CD8-positive, alpha-beta memory T cell (primary cell): Measurements from ENCODE around the gene RAI1. TPM values are rescaled to one million over a fixed set of nuclear protein-coding genes. Genes with fewer than 3 reads are reported as not detected.
A peak's percentile ranks its signal among the peaks of the same experiment; 100 is the strongest.

ENCODE experiments used
- CTCF ChIA-PET: fragments of 350-600 bp; sonication (Branson Sonifier 250); formaldehyde crosslinking; loops from one replicate; lab custom pipeline; 2021; ENCODE audit warnings: antibody characterized with exemption; lab: Charles Lee
- POLR2A ChIA-PET: fragments of 350-600 bp; sonication (Branson Sonifier 250); formaldehyde crosslinking; loops from one replicate; lab custom pipeline; 2021; ENCODE audit warnings: antibody characterized with exemption; lab: Charles Lee
- DNase-seq, 5 donors: peaks; one replicate each; pipeline versions ENCODE4 v3.0.0 to v3.0.0-alpha.2; 2020 to 2022; ENCODE audit warnings: mixed read lengths in 1 of 5
- H3K27ac ChIP-seq: one replicate; pipeline ENCODE4 v1.7.0; 2013; ENCODE audit warnings: low read depth, mild to moderate bottlenecking, low read length, moderate library complexity
- H3K27me3 ChIP-seq: 2 replicates; pipeline ENCODE4 v1.7.0; 2013; ENCODE audit warnings: low read length, mild to moderate bottlenecking; ENCODE audit not compliant: insufficient read depth, poor library complexity, severe bottlenecking
- H3K36me3 ChIP-seq: 2 replicates; pipeline ENCODE4 v1.7.0; 2013; ENCODE audit warnings: mild to moderate bottlenecking, low read length, moderate library complexity; ENCODE audit not compliant: insufficient read depth
- H3K4me1 ChIP-seq: 2 replicates; pipeline ENCODE4 v1.7.0; 2013; ENCODE audit warnings: mild to moderate bottlenecking, low read length, moderate library complexity; ENCODE audit not compliant: insufficient read depth
- H3K4me3 ChIP-seq: 2 replicates; pipeline ENCODE4 v1.7.0; 2013; ENCODE audit warnings: mild to moderate bottlenecking, low read length
- H3K9me3 ChIP-seq: 2 replicates; pipeline ENCODE4 v1.7.0; 2013; ENCODE audit warnings: mild to moderate bottlenecking, low read length
- H3K27ac Mint-ChIP-seq, 8 donors: one replicate each; pipeline ENCODE4 v1.8.0; 2020 to 2021; ENCODE audit warnings: mixed read lengths in 8 of 8, mild to moderate bottlenecking in 6 of 8, inconsistent platforms in 3 of 8, moderate library complexity in 3 of 8
- H3K27me3 Mint-ChIP-seq, 2 donors: one replicate each; pipeline ENCODE4 v1.8.0; 2020 to 2021; ENCODE audit warnings: mixed read lengths in 2 of 2, mild to moderate bottlenecking in 1 of 2, moderate library complexity in 1 of 2
- H3K36me3 Mint-ChIP-seq, 3 donors: one replicate each; pipeline ENCODE4 v1.8.0; 2020 to 2021; ENCODE audit warnings: mixed read lengths in 3 of 3, inconsistent platforms in 1 of 3, mild to moderate bottlenecking in 1 of 3
- H3K4me1 Mint-ChIP-seq, 3 donors: one replicate each; pipeline ENCODE4 v1.8.0; 2020 to 2021; ENCODE audit warnings: mixed read lengths in 3 of 3, inconsistent platforms in 1 of 3, mild to moderate bottlenecking in 1 of 3
- H3K4me3 Mint-ChIP-seq, 7 donors: one replicate each; pipeline ENCODE4 v1.8.0; 2020 to 2021; ENCODE audit warnings: mixed read lengths in 7 of 7, mild to moderate bottlenecking in 6 of 7, moderate library complexity in 4 of 7, inconsistent platforms in 2 of 7
- H3K9me3 Mint-ChIP-seq, 5 donors: one replicate each; pipeline ENCODE4 v1.8.0; 2020 to 2022; ENCODE audit warnings: mixed read lengths in 5 of 5, mild to moderate bottlenecking in 3 of 5, moderate library complexity in 2 of 5, inconsistent platforms in 1 of 5
- polyA plus RNA-seq: library from polyadenylated mRNA; unstranded; fragments of 300-500 nt; fragmentation: Illumina TruSeq; gene quantifications from one replicate; pipeline ENCODE4 v1.2.3, GENCODE V29; 2021
- total RNA-seq, 2 experiments: library from RNA; stranded (reverse); gene quantifications; one replicate each; pipeline ENCODE4 v1.2.3, GENCODE V29; 2021

The RAI1 gene
- total and polyA plus RNA-seq, 3 experiments from 2014 or later = 5.6 to 20.2 (median 19.7) TPM

DNA sequence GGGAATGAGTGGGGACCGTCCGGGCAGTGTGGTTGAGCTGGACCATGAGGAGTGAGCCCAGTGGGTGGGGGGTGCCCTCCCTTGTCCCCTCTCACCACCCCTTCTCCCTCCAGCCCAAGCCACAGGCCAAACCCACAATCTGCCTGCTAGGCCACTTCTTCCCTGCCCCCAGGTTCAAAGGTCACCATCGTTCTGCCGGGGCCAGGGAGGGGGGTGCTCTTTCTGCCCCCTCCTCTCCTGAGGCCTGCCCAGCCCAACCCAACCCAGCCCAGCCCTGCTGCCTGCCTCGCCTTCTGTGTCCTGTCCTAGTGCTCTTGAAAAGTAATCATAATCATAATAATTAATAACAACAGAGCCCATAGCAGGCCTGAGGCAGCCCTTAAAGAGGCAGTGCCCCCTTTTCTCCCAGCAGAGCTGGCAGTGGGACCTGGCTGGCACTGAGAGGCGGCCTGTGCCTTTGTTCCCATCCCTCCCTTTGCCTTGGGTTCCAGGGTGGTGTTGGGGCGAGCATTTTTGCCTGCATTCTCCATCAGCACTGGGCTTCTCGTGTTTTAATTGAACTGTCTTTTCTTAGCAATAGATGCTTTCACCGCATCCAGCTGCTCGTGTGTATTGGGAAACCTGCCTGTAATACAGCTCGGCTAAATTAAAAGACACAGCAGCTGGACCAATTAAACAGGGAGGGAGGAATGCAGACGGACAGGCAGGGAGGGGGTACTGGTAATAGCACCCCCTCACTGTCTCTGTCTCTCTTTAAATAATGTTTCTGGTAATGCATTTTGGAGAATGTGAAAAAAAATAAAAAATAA lies 108.8 kb downstream of the RAI1 start:
- Histone ChIP-seq H3K9me3 (no peaks in the 10 kb centered on the region), H3K27me3 (no peaks in the 10 kb centered on the region), H3K36me3 (no peaks in the 10 kb centered on the region), H3K4me1 (peaks cover 24% of the 10 kb centered on the region), H3K4me3 (no peak overlapping the region), H3K27ac (no peak overlapping the region)
- H3K4me3 Mint-ChIP-seq = no peak overlapping the region
- no peaks in the 10 kb centered on the region for H3K9me3 Mint-ChIP-seq
- ChIA-PET CTCF (interaction anchor here (1.1 to 1.9 kb wide), 2 partner anchors 22 to 77 kb away, joined by 3 to 9 read pairs; no protein-coding TSS in a partner anchor), POLR2A (no interaction called here)
- peaks cover 18 to 32% (median 21%) of the 10 kb centered on the region in 3 donors for H3K4me1 Mint-ChIP-seq
- peaks cover 0 to 3% of the 10 kb centered on the region in 2 donors for H3K27me3 Mint-ChIP-seq
- H3K36me3 Mint-ChIP-seq = peaks cover 0 to 8% (median 4%) of the 10 kb centered on the region in 3 donors
- peak overlapping the region in 4 of 8 donors; percentile 38 to 79 (median 61) for H3K27ac Mint-ChIP-seq
- no peak for DNase-seq

DNA sequence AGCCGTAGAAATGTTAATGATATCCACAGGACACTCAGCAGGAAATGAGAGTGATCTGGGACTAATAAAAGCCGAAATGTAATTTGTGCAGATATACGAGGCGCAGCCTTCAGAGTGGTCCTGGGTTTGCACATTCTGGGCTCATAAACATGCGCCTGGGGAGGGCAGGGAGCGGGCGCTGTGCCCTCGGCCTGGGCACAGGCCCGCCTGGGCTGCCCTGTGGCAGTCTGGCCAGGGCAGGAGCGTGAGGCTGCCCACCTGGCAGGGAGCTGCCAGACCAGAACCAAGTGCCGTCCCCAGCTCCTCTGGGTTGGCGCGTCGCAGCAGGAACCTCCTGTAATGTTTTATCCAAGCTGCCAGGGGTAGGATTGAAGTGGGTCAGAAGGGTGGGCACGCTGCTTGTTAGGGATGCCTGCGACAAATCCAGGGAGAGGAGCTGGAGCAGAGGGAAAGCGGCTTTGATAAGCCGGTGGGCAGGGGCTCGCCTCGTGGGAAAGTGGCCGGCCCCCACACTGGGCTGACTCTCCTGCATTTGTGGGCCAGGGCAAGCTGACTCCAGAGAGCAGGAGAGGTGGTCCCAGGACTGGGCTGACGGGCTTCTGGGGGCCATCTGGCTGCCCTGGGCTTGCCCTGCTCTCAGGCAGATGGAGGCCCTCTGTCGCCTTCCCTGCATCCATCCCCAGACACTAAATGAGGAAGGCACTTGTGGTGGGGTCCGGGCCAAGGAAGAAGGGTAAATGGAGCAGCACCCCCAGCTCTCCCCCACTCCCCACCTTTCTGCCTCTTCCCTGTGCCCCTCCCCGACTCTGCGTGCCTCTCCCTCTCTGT lies 109.6 kb downstream of the RAI1 start:
- POLR2A ChIA-PET = no interaction called here

DNA sequence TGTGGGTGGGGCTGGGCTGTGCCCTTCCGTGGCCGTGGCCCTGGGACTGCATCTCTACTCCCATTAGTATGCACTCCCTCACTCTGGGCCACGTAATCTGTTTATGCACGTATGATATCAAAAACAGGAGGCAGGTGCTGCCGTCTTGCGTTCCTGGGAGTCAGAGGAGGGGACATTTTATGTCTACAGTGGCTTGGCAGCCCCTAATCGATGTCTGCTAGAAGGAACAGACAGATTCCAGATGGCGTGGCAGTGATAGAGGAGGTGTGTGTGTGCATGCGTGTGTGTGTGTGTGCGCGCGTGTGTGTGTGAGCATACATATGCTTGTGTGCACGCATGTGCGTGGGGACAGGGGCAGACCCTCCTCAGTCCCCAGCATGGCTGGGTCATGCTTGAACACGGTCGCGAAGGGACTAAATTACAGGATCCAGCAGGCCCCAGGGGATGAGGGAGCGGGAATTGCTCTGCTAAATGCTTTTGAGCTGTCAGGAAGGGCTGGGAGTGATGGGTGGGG lies 110.8 kb downstream of the RAI1 start:
- H3K36me3 Mint-ChIP-seq = peaks cover 0 to 16% (median 4%) of the 10 kb centered on the region in 3 donors
- H3K4me1 Mint-ChIP-seq = peaks cover 18 to 27% (median 18%) of the 10 kb centered on the region in 3 donors
- CTCF ChIA-PET = interaction anchor here (1.5 to 1.9 kb wide), 2 partner anchors 20 to 28 kb away, joined by 3 to 11 read pairs; no protein-coding TSS in a partner anchor
- peak in 1 of 5 donors; percentile 46 for DNase-seq
- H3K27ac ChIP-seq = no peak overlapping the region
- no peaks in the 10 kb centered on the region for H3K36me3 ChIP-seq
- POLR2A ChIA-PET = interaction anchor here (1.5 kb wide), 1 partner anchor 44 kb away, joined by 3 read pairs; no protein-coding TSS in a partner anchor
- peaks cover 20% of the 10 kb centered on the region for H3K4me1 ChIP-seq
- no peaks in the 10 kb centered on the region for H3K27me3 ChIP-seq
- H3K27me3 Mint-ChIP-seq = peaks cover 0 to 1% of the 10 kb centered on the region in 2 donors
- peak overlapping the region in 6 of 7 donors; percentile 27 to 79 (median 67) for H3K4me3 Mint-ChIP-seq
- H3K27ac Mint-ChIP-seq = peak overlapping the region; percentile 53 to 93 (median 73)
- no peak overlapping the region for H3K4me3 ChIP-seq
- H3K9me3 ChIP-seq = no peaks in the 10 kb centered on the region
- no peaks in the 10 kb centered on the region for H3K9me3 Mint-ChIP-seq

More for the DNA sequence above, 109.6 kb downstream of the RAI1 start:
- no peaks in the 10 kb centered on the region for H3K9me3 ChIP-seq
- H3K4me3 Mint-ChIP-seq = no peak overlapping the region
- CTCF ChIA-PET = interaction anchor here (1.9 kb wide), 1 partner anchor 21 kb away, joined by 9 read pairs; no protein-coding TSS in a partner anchor
- no peak overlapping the region for H3K4me3 ChIP-seq
- peaks cover 0 to 8% (median 4%) of the 10 kb centered on the region in 3 donors for H3K36me3 Mint-ChIP-seq
- H3K4me1 ChIP-seq = peaks cover 20% of the 10 kb centered on the region
- H3K27ac ChIP-seq = no peak overlapping the region
- no peaks in the 10 kb centered on the region for H3K36me3 ChIP-seq
- peaks cover 0 to 1% of the 10 kb centered on the region in 2 donors for H3K27me3 Mint-ChIP-seq
- H3K27me3 ChIP-seq = no peaks in the 10 kb centered on the region
- peaks cover 18 to 27% (median 18%) of the 10 kb centered on the region in 3 donors for H3K4me1 Mint-ChIP-seq
- peak overlapping the region in 4 of 8 donors; percentile 68 to 95 (median 74) for H3K27ac Mint-ChIP-seq
- no peaks in the 10 kb centered on the region for H3K9me3 Mint-ChIP-seq
- no peak for DNase-seq

DNA sequence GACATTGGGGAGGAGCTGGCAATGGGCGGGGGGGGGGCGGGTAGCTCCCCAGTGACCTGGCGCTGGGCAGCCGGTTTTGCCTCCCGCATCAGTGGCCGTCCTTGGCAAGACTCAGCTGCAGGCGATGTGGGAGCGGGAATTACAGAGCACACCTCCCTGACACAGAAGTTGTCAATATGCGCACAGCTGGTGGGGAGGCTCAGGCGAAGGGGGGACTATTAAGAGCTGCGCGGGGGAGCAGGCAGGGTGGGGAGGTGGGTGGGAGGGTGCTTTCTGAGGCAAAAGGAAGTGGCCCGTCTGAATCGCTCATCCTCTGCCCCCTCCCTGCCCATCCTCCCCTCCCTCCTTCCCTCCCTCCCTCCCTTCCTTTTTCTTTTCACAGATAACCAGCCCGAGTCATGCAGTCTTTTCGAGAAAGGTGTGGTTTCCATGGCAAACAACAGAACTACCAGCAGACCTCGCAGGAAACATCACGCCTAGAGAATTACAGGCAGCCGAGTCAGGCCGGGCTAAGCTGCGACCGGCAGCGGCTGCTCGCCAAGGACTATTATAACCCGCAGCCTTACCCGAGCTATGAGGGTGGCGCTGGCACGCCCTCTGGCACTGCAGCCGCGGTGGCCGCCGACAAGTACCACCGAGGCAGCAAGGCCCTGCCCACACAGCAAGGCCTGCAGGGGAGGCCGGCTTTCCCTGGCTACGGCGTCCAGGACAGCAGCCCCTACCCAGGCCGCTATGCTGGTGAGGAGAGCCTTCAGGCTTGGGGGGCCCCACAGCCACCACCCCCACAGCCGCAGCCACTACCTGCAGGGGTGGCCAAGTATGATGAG lies 111.5 kb downstream of the RAI1 start:
- Mint-ChIP-seq H3K4me1 (peaks cover 18 to 27% (median 18%) of the 10 kb centered on the region in 3 donors), H3K9me3 (no peaks in the 10 kb centered on the region), H3K36me3 (peaks cover 0 to 20% (median 4%) of the 10 kb centered on the region in 3 donors), H3K4me3 (peak overlapping the region; percentile 27 to 86 (median 73)), H3K27me3 (peaks cover 0 to 1% of the 10 kb centered on the region in 2 donors), H3K27ac (peak overlapping the region; percentile 53 to 92 (median 71))
- ChIA-PET POLR2A (interaction anchor here (1.5 kb wide), 1 partner anchor 43 kb away, joined by 3 read pairs; no protein-coding TSS in a partner anchor), CTCF (interaction anchor here (1.0 to 1.9 kb wide), 3 partner anchors 20 to 68 kb away, joined by 3 to 11 read pairs (median 3); no protein-coding TSS in a partner anchor)
- Histone ChIP-seq H3K36me3 (no peaks in the 10 kb centered on the region), H3K9me3 (no peaks in the 10 kb centered on the region), H3K4me3 (no peak overlapping the region), H3K27ac (peak overlapping the region; percentile 54), H3K27me3 (no peaks in the 10 kb centered on the region), H3K4me1 (peaks cover 20% of the 10 kb centered on the region)
- peak; percentile 41 to 78 (median 74) for DNase-seq

DNA sequence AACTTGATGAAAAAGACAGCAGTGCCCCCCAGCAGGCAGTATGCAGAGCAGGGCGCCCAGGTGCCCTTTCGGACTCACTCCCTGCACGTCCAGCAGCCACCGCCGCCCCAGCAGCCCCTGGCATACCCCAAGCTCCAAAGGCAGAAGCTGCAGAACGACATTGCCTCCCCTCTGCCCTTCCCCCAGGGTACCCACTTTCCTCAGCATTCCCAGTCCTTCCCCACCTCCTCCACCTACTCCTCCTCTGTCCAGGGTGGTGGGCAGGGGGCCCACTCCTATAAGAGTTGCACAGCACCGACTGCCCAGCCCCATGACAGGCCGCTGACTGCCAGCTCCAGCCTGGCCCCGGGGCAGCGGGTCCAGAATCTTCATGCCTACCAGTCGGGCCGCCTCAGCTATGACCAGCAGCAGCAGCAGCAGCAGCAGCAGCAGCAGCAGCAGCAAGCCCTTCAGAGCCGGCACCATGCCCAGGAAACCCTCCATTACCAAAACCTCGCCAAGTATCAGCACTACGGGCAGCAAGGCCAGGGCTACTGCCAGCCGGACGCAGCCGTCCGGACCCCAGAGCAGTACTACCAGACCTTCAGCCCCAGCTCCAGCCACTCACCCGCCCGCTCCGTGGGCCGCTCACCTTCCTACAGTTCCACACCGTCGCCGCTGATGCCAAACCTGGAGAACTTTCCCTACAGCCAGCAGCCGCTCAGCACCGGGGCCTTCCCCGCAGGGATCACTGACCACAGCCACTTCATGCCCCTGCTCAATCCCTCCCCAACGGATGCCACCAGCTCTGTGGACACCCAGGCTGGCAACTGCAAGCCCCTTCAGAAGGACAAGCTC lies 112.3 kb downstream of the RAI1 start:
- H3K9me3 ChIP-seq = no peaks in the 10 kb centered on the region
- ChIA-PET POLR2A (interaction anchor here (1.5 kb wide), 1 partner anchor 43 kb away, joined by 3 read pairs; no protein-coding TSS in a partner anchor), CTCF (interaction anchor here (1.0 to 1.9 kb wide), 4 partner anchors 10 to 67 kb away, joined by 3 to 11 read pairs (median 3); no protein-coding TSS in a partner anchor)
- H3K36me3 ChIP-seq = no peaks in the 10 kb centered on the region
- Mint-ChIP-seq H3K9me3 (no peaks in the 10 kb centered on the region), H3K4me1 (peaks cover 18 to 24% (median 18%) of the 10 kb centered on the region in 3 donors), H3K4me3 (peak overlapping the region in 6 of 7 donors; percentile 28 to 68 (median 38)), H3K27me3 (no peaks in the 10 kb centered on the region), H3K27ac (peak overlapping the region; percentile 53 to 95 (median 76)), H3K36me3 (peaks cover 0 to 23% (median 4%) of the 10 kb centered on the region in 3 donors)
- DNase-seq = peak in 1 of 5 donors; percentile 46
- peak overlapping the region; percentile 54 for H3K27ac ChIP-seq
- H3K4me3 ChIP-seq = no peak overlapping the region
- H3K4me1 ChIP-seq = peaks cover 20% of the 10 kb centered on the region
- no peaks in the 10 kb centered on the region for H3K27me3 ChIP-seq

DNA sequence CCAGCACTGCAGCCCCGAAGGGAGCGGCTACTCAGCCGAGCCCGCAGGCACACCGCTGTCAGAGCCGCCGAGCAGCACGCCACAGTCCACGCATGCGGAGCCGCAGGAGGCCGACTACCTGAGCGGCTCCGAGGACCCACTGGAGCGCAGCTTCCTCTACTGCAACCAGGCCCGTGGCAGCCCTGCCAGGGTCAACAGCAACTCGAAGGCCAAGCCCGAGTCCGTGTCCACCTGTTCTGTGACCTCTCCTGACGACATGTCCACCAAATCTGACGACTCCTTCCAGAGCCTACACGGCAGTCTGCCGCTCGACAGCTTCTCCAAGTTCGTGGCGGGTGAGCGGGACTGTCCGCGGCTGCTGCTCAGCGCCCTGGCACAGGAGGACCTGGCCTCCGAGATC lies 113.1 kb downstream of the RAI1 start:
- CTCF ChIA-PET = interaction anchor here (1.0 kb wide), 1 partner anchor 11 kb away, joined by 3 read pairs; no protein-coding TSS in a partner anchor
- Mint-ChIP-seq H3K27me3 (no peaks in the 10 kb centered on the region), H3K9me3 (no peaks in the 10 kb centered on the region), H3K4me1 (peaks cover 18 to 24% (median 18%) of the 10 kb centered on the region in 3 donors), H3K4me3 (peak overlapping the region in 1 of 7 donors; percentile 48), H3K27ac (peak overlapping the region in 1 of 8 donors; percentile 53), H3K36me3 (peaks cover 0 to 23% (median 4%) of the 10 kb centered on the region in 3 donors)
- no peak overlapping the region for H3K27ac ChIP-seq
- H3K4me1 ChIP-seq = peaks cover 20% of the 10 kb centered on the region
- no peaks in the 10 kb centered on the region for H3K27me3 ChIP-seq
- H3K9me3 ChIP-seq = no peaks in the 10 kb centered on the region
- H3K36me3 ChIP-seq = no peaks in the 10 kb centered on the region
- no peak overlapping the region for H3K4me3 ChIP-seq
- POLR2A ChIA-PET = no interaction called here
- DNase-seq = peak in 1 of 5 donors; percentile 42
